BJ (cell line): ENCODE measurements around the gene TEKT4. TPM values are rescaled to one million over a fixed set of nuclear protein-coding genes. Genes with fewer than 3 reads are reported as not detected.
"Not testable (repeated sequence)": the region's sequence is repeated elsewhere in the genome, so short reads cannot be mapped to it uniquely, and the experiment has no call there.

Source experiments
- CTCF ChIA-PET: fragments of 350-600 bp; formaldehyde crosslinking; extraction: SDS; loops from one replicate; lab custom pipeline; 2021; ENCODE audit warnings: antibody characterized with exemption, inconsistent platforms; lab: Yijun Ruan, JAX
- POLR2A ChIA-PET: fragments of 300-600 bp; sonication (Branson Sonifier 250); formaldehyde crosslinking; extraction: SDS; loops from one replicate; lab custom pipeline; 2021; ENCODE audit warnings: antibody characterized with exemption; lab: Charles Lee
- DNase-seq: peaks from one replicate; pipeline ENCODE4 v3.0.0-alpha.2; 2011; ENCODE audit warnings: low read depth
- H3K27me3 ChIP-seq: 2 replicates; pipeline ENCODE4 v1.6.0; 2011; ENCODE audit warnings: low read length; ENCODE audit not compliant: control insufficient read depth, insufficient read depth
- H3K36me3 ChIP-seq: 2 replicates; pipeline ENCODE4 v1.5.1; 2011; ENCODE audit warnings: low read length; ENCODE audit not compliant: control insufficient read depth, insufficient read depth
- H3K4me3 ChIP-seq: 2 replicates; pipeline ENCODE4 v1.5.1; 2011; ENCODE audit warnings: low read depth, mild to moderate bottlenecking, control low read depth, low read length
- CTCF ChIP-seq: IDR thresholded peaks from 2 replicates; pipeline ENCODE4 v1.5.1; 2011; ENCODE audit warnings: low read depth, mild to moderate bottlenecking, control low read depth, inconsistent platforms, low read length, moderate library complexity; ENCODE audit not compliant: insufficient read depth
- polyA plus RNA-seq: library from polyadenylated mRNA; depleted of rRNA; stranded (reverse); fragments of >200 nt; gene quantifications from 2 replicates; pipeline ENCODE4 v1.2.3, GENCODE V29; 2011; rRNA removed
- small RNA-seq: library from RNA; depleted of rRNA; stranded (forward); fragments of <200 nt; gene quantifications from one replicate; pipeline ENCODE3, GENCODE V24; 2012; ENCODE audit warnings: low replicate concordance, low read depth; ENCODE audit not compliant: insufficient read length

The TEKT4 gene
- polyA plus RNA-seq, 1 experiment = not detected

GRCh38 chr2:94923196-94923595 is 52.0 kb downstream of the TEKT4 start:
- TF ChIP-seq CTCF = no peak
- DNase-seq = no peak
- CTCF ChIA-PET = interaction anchor here (2.0 kb wide), 1 partner anchor 34 kb away, joined by 4 read pairs; no protein-coding TSS in a partner anchor
- Histone ChIP-seq H3K36me3 (no peaks in the 10 kb centered on the region), H3K27me3 (no peaks in the 10 kb centered on the region), H3K4me3 (no peak overlapping the region)
- POLR2A ChIA-PET = no interaction called here

GRCh38 chr2:94924999-94925398 is 53.8 kb downstream of the TEKT4 start:
- H3K27me3 ChIP-seq, H3K4me3 ChIP-seq, POLR2A ChIA-PET, H3K36me3 ChIP-seq, DNase-seq: not testable (repeated sequence)
- CTCF ChIA-PET = interaction anchor here (2.0 kb wide), 1 partner anchor 32 kb away, joined by 4 read pairs; no protein-coding TSS in a partner anchor

Small RNA genes within 50 kb of the gene (small RNA-seq; reads per million reads assigned to genes)
- gene RNU6-1320P = not detected

Other genes starting within 250 kb of the TEKT4 start
- not detected in 2 replicates for gene MAL, start 154.3 kb downstream of the TEKT4 start, polyA plus RNA-seq